Hepatic stellate cell (primary cell): ENCODE data around the gene CRACDL.

Source experiments
- DNase-seq: peaks from one replicate; pipeline ENCODE4 v3.0.0; 2011; ENCODE audit warnings: low spot score

CRACDL gene

DNA sequence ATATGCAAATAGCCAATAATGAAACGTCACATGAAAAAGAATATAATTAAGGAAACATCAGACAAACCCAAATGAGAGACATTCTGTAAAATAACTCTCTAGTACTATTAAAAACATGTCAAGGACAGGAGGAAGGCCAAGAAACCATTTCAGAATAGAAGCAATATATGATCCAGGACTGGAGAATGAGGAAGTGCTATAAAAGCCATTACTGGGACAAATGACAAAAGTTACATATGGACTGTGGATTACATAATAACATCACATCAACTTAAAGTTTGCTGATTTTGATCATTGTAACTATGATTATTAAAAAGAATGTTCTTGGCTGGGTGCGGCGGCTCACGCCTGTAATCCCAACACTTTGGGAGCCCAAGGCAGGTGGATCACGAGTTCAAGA, 81.3 kb downstream of the CRACDL start:
- no peak for DNase-seq

- DNase-seq = no peak
These were observed 83.1 kb downstream of the CRACDL start for GRCh38 chr2:98852932-98853331.

GRCh38 chr2:98850074-98850473, 86.0 kb downstream of the CRACDL start:
- DNase-seq = no peak

DNA sequence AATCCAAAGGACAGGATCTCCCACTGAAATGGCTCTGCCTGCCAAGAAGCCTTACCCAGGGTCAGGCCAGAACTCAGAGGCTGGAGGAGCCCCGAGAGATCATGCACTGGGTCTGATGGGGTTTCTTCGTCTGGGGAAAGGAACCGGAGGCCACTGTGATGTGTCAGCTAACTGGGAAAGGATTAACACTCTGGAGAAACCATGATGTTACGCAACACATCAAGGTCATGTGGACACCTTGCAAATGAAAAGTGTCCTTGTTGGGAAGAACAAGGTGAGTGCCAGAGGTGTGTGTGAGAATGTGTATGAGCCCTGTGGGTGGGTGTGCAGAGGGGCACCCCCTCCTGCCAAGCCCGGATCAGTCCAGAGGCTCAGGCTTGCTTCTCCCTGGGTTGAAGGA, 86.9 kb downstream of the CRACDL start:
- DNase-seq = no peak

- no peak for DNase-seq
These were observed 88.2 kb downstream of the CRACDL start for GRCh38 chr2:98847853-98848252.

DNA sequence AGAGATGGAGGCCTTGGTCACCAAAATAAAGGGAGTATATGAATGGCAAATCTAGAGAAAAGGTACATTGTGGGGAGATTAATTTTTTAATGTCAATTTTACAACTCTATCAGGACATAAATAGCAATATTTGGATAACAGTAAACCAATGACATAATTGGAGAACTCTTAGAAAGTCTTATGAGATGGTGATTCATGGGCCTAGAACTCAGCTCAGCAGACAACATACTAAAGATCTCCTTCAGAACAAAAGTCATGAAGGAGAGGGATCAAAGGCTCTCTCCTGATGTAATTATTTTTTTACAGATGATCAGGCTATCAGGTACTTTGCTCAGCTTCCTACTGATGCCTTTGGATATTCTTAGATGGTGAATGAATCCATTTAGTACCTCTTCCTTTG, 90.0 kb downstream of the CRACDL start:
- no peak for DNase-seq

DNA sequence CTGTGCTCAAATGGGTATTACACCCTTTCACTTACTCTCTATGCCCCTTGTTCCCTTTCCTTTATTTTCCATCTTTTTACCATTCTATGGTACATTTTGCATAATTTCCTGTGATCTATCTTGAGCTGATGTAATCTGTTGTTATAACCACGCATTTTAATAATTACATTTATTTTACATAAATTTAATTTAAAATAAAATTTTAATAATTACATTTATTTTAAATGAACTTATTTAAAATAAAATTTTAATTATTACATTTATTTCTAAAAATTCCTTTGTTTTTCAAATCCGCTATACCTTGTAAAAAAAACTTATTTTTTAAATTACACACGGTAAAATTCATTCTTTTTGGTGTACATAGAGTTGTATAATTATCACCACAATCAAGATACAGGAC, 93.9 kb downstream of the CRACDL start:
- no peak for DNase-seq

DNA sequence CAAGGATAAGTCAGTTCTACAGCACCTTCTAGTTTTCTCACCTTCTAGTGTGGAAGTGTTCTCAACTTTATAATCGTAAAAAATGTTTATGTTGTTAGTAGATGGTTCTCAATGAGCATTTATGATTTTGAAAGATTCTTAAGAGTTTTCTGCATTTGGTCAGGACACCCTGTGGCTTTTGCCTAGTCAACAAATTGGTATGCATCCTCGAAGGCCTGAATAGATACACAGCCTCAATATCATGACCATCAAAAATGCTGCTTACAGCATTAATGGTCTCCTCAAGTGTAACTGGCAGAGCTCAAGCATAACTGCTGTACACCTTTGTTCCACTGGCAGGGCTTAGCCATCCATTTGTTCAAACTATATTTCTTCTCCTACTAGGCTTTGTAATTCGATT, 96.7 kb downstream of the CRACDL start:
- DNase-seq = no peak

GRCh38 chr2:98835831-98836385, 100.1 kb downstream of the CRACDL start:
- no peak for DNase-seq

DNA sequence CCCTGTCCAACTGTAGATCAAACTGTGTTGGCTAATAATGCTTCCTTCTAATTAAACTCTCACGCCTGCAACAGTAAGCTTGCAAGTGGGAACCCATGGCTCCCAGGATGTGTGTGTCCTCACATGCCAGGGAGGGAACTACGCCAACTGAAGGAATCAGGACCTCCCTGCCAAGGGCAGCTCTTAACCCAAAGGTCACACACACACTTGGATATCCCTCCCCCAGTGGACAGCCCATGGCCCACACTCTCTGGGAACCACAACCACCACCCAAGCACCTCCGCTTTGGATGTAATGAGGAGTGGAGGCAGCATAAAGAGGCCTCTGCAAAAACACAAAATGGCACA, 102.1 kb downstream of the CRACDL start:
- no peak for DNase-seq

- no peak for DNase-seq
These were observed 102.7 kb downstream of the CRACDL start for GRCh38 chr2:98833172-98833916.

DNA sequence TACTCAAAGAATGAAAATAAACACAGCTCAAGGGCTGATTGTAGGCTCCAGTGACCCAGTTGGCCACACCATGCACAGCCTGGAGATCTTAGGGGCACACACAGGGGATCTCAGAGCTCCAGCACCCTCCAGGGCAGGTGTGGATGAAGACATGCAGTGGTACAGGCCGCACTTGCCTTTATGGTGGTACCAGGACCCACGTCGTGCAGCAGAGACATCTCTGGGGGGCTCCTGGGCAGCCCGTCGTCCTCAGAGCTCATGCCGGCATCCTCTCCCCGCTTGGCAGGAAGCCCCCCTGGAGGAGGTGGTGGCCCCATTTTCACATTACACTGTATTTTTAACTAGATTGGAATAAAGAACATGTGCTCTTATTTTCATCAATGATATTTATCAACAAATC, 103.9 kb downstream of the CRACDL start:
- no peak for DNase-seq

GRCh38 chr2:98830571-98831145, 105.4 kb downstream of the CRACDL start:
- DNase-seq = no peak

DNA sequence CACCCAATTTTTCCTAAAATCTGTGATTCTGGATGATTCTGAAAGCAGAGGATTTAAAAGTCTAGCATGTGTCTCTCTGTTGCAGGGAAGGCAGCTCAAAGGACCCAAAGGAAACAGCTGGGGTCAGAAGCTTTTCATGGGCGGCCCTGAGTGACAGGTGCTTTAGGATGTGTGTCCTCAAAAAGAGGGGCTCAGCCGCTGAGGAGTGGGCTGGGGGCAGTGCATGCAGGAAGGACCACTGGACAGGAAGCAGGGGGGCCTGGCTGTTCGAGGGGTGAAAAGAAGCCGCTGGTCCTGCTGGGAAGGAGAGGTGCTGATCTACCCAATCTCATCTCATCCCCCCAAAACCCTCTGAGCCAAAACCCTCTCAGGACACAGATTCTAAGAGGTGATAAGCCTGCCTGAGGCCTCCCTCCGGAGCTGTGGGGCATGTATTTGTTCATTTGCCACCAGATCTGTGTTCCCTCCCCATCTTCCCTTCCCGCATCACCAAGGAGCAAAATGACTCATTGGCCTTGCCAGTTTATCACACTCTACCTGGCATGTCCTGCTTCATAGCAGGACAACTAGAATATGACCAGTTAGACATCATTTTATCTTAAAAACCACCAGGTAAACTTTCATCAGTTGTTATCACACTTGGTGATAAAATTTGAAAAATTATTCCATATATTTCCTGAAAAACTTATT, 106.3 kb downstream of the CRACDL start:
- DNase-seq = no peak

DNA sequence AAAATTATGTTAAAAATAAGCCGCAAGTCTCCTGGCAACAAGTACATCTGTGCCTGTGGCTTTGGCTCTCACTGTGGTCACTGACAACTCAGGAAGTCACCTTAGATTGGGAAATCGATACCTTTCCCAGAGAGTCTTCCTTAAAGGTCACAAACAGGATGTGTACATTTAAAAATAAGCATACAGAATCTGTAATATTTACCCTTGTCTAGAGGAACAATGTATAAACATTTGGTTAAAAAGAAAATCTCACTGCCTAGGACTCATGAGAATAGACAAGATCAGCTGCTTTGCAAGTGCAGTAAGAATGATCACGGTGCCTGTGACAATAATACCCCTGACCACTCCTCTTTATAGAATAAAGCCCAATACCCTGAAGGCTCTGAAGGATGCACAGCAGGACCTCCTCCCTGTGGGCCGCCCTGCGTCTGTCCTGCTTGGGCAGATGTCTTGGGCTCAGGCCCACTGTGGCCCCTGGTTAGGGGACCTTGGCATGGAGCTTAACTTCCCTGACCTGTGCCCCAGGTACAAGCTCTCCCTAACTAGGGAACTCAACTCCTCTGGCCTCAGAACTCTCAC, 107.1 kb downstream of the CRACDL start:
- no peak for DNase-seq

DNA sequence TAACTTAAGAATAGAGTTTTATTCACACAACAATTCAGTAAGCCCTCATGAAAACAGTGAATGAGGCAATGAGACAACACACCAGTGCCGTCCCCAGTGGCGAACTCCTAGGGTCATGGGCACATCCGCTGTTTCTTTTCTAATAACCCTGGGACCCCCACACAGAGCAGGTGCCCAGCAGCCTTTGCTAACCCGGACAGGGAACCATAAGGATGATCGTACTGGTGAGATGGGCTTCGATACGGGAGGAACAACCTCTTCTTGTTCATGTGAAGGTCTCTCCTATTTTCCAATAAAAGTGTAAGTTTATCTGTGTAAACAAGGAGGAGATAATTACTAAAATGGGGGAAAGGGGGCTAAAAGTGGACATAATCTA, 107.7 kb downstream of the CRACDL start:
- no peak for DNase-seq

GRCh38 chr2:98827625-98828368, 108.2 kb downstream of the CRACDL start:
- DNase-seq = no peak

GRCh38 chr2:98826856-98827255, 109.2 kb downstream of the CRACDL start:
- no peak for DNase-seq

- no peak for DNase-seq
These were observed 110.2 kb downstream of the CRACDL start for GRCh38 chr2:98825858-98826257.

DNA sequence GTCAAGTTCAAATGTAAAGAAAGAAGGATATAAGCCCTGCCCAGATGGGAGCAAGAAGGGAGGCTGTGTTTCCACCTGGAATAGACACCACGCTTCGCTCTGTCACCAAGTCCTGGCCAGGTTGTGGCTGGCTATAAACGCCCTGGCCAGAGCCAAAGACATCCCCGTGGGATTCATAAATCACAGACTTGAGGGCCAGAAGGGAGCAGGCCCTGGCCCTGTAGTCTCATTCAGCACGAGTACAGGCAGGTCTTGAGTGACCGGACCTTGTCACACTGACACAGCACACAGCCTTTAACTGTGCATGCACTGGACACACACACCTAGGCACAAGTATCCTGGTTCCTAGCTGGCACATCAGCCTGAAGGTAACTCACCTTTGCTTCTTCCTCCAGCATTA, 110.6 kb downstream of the CRACDL start:
- DNase-seq = no peak

DNA sequence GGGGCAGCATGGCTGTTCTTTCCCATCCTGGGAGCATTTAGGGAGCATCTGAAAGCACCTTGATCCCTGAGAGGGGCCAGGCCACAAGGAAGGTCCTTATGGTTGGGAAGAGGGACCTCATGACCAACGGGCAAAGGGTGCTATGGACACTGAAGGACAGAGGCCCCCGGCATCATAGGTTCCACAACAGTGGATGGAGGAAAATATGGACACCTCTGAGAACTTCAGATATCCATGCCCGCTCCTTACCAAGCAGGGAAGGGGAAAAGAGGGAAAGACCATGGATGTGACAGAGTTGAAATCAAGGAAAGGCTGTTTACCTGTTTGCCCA, 111.0 kb downstream of the CRACDL start:
- DNase-seq = no peak

DNA sequence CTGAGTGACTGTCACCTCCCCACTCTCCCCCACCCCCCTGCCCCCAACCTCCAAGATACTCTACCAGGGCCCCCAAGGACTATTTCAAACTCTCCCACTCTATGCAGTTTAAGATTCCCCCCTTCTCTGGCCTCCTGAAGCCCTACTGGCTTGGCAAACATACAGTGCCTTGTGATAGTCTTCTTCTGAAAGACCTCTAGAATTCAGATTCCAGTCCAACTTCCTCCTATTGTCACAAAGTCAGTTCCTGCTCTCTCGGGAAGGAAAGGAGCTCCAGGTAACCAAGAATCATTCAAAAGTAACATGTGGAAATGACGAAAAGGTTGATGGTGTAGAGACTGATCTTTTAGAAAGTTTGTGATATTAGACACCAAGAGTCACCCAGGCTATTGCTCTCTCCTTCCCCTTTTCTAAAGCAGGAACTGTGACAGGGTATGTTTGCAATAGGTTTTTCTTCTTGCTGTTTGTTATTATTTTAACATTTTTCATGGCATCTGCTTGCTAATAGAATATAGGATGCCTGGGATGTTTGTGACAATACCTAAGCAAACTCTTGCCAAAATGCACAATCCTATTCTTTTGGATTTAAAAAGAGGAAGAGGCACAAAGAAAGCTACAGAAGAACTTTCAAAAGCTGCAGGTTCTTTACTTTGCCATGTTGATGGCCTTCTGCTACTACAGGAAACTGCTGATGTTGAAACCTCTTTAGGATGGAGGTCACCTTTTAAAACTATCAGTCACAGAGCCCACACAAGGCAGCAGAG, 111.6 kb downstream of the CRACDL start:
- DNase-seq = no peak
